IMR-90 (cell line): Measurements from ENCODE around the gene CLIC1. TPM values are rescaled to one million over a fixed set of nuclear protein-coding genes. Genes with fewer than 3 reads are reported as not detected.

Experiments used
- ATAC-seq: fragments of 200-7000 bp; cut with Tn5 transposase; 2 replicates; pipeline ENCODE4 v1.9.1; 2020; ENCODE audit warnings: low read depth, mild to moderate bottlenecking, moderate library complexity
- BruUV-seq: library from RNA; stranded (reverse); fragments of 400-500 nt; replicated peaks from 2 replicates; lab custom pipeline; 2021; lab: Mats Ljungman, UMichigan
- CTCF ChIA-PET: fragments of 300-600 bp; formaldehyde crosslinking; extraction: SDS; loops from one replicate; lab custom pipeline; 2021; ENCODE audit warnings: antibody characterized with exemption; lab: Yijun Ruan, JAX
- POLR2A ChIA-PET: fragments of 300-600 bp; sonication (Branson Sonifier 250); formaldehyde crosslinking; loops from one replicate; lab custom pipeline; 2022; ENCODE audit warnings: antibody characterized with exemption; ENCODE audit not compliant: unreplicated experiment; lab: Charles Lee
- DNase-seq: peaks from one replicate; pipeline ENCODE4 v3.0.0; 2013
- H2AFZ ChIP-seq: replicated peaks from 2 replicates; pipeline ENCODE3; 2013; ENCODE audit warnings: low read length, mild to moderate bottlenecking; ENCODE audit not compliant: poor library complexity
- H2AK5ac ChIP-seq: 2 replicates; pipeline ENCODE4 v1.6.1; 2013; ENCODE audit warnings: low read depth, low read length, inconsistent platforms
- H2AK9ac ChIP-seq: replicated peaks from 2 replicates; pipeline ENCODE3; 2013; ENCODE audit warnings: mild to moderate bottlenecking, low read depth, low read length, moderate library complexity; ENCODE audit not compliant: poor library complexity
- H2BK120ac ChIP-seq: 2 replicates; pipeline ENCODE4 v1.6.1; 2013; ENCODE audit warnings: low read depth, low read length, inconsistent platforms
- H2BK15ac ChIP-seq: 3 replicates; pipeline ENCODE4 v1.6.1; 2013; ENCODE audit warnings: low read depth, low read length, inconsistent platforms
- H2BK20ac ChIP-seq: 2 replicates; pipeline ENCODE4 v1.6.1; 2013; ENCODE audit warnings: low read depth, mild to moderate bottlenecking, inconsistent platforms, low read length, moderate library complexity
- H2BK5ac ChIP-seq: 2 replicates; pipeline ENCODE4 v1.6.1; 2013; ENCODE audit warnings: mild to moderate bottlenecking, low read depth, low read length, inconsistent platforms; ENCODE audit not compliant: poor library complexity, severe bottlenecking
- H3K14ac ChIP-seq: replicated peaks from 2 replicates; pipeline ENCODE4 v1.6.1; 2013; ENCODE audit warnings: low read depth, low read length, inconsistent platforms
- H3K18ac ChIP-seq: 2 replicates; pipeline ENCODE4 v1.6.1; 2013; ENCODE audit warnings: low read depth, low read length, control low read depth
- H3K23ac ChIP-seq: 2 replicates; pipeline ENCODE4 v1.6.1; 2013; ENCODE audit warnings: low read depth, low read length, inconsistent platforms
- H3K27ac ChIP-seq: 2 replicates; pipeline ENCODE4 v1.5.1; 2013; ENCODE audit warnings: mild to moderate bottlenecking, control low read depth, low read length; ENCODE audit not compliant: insufficient read depth
- H3K27me3 ChIP-seq: 2 replicates; pipeline ENCODE4 v1.6.1; 2013; ENCODE audit warnings: low read length; ENCODE audit not compliant: control insufficient read depth, insufficient read depth
- H3K36me3 ChIP-seq: 2 replicates; pipeline ENCODE4 v1.6.1; 2013; ENCODE audit warnings: low read length, mixed read lengths; ENCODE audit not compliant: control insufficient read depth, insufficient read depth
- H3K4ac ChIP-seq: 2 replicates; pipeline ENCODE4 v1.6.1; 2013; ENCODE audit warnings: low read depth, low read length, inconsistent platforms
- H3K4me1 ChIP-seq: 2 replicates; pipeline ENCODE4 v1.6.1; 2013; ENCODE audit warnings: low read length, mixed read lengths; ENCODE audit not compliant: control insufficient read depth, insufficient read depth
- H3K4me2 ChIP-seq: 2 replicates; pipeline ENCODE4 v1.6.1; 2013; ENCODE audit warnings: low read depth, mild to moderate bottlenecking, control low read depth, low read length, moderate library complexity
- H3K4me3 ChIP-seq: 2 replicates; pipeline ENCODE4 v1.5.1; 2013; ENCODE audit warnings: low read depth, mild to moderate bottlenecking, control low read depth, low read length, moderate library complexity; ENCODE audit not compliant: insufficient read depth
- H3K56ac ChIP-seq: 2 replicates; pipeline ENCODE4 v1.6.1; 2013; ENCODE audit warnings: low read length, inconsistent platforms; ENCODE audit not compliant: insufficient read depth; ENCODE audit errors: extremely low read depth
- H3K79me1 ChIP-seq, 2 experiments: 2 replicates each; pipeline ENCODE4 v1.6.1; 2013; ENCODE audit warnings: low read length in 2 of 2, inconsistent platforms in 1 of 2, low read depth in 1 of 2
- H3K9ac ChIP-seq: 2 replicates; pipeline ENCODE4 v1.6.1; 2013; ENCODE audit warnings: low read depth, low read length, control low read depth
- H3K9me1 ChIP-seq: 2 replicates; pipeline ENCODE4 v1.6.1; 2013; ENCODE audit warnings: low read length, inconsistent platforms; ENCODE audit not compliant: insufficient read depth
- H3K9me3 ChIP-seq: 2 replicates; pipeline ENCODE4 v1.6.1; 2013; ENCODE audit warnings: low read length; ENCODE audit not compliant: control insufficient read depth, insufficient read depth
- H4K20me1 ChIP-seq: 2 replicates; pipeline ENCODE4 v1.6.1; 2013; ENCODE audit warnings: low read length, inconsistent platforms; ENCODE audit not compliant: insufficient read depth
- H4K5ac ChIP-seq: 2 replicates; pipeline ENCODE4 v1.6.1; 2013; ENCODE audit warnings: mild to moderate bottlenecking, low read depth, low read length, control low read depth
- H4K8ac ChIP-seq, 2 experiments: 2 replicates each; pipeline ENCODE4 v1.6.1; 2013; ENCODE audit warnings: low read depth in 2 of 2, low read length in 2 of 2, control low read depth in 1 of 2, inconsistent platforms in 1 of 2
- H4K91ac ChIP-seq: 2 replicates; pipeline ENCODE4 v1.6.1; 2013; ENCODE audit warnings: low read depth, low read length, inconsistent platforms; ENCODE audit not compliant: insufficient read depth
- CEBPB ChIP-seq: IDR thresholded peaks from 2 replicates; pipeline ENCODE4 v1.6.1; 2012; ENCODE audit warnings: low read depth, low read length, improper control_type of control experiment
- CHD1 ChIP-seq: IDR thresholded peaks from 2 replicates; pipeline ENCODE4 v1.6.1; 2012; ENCODE audit warnings: low read depth, low read length, improper control_type of control experiment
- CTCF ChIP-seq: conservative IDR thresholded peaks from 2 replicates; pipeline ENCODE4 v1.5.1; 2012; ENCODE audit warnings: mild to moderate bottlenecking, low read depth, low read length, improper control_type of control experiment
- ELK1 ChIP-seq: fragments of 150-350 bp; IDR thresholded peaks from 2 replicates; pipeline ENCODE4 v1.6.1; 2016; ENCODE audit warnings: low read depth, mild to moderate bottlenecking, low read length, moderate library complexity, borderline replicate concordance
- FOS ChIP-seq: fragments of 150-350 bp; IDR thresholded peaks from 2 replicates; pipeline ENCODE4 v1.6.1; 2016; ENCODE audit warnings: low read depth, low read length
- MAFK ChIP-seq: IDR thresholded peaks from 2 replicates; pipeline ENCODE4 v1.6.1; 2012; ENCODE audit warnings: low read depth, low read length, improper control_type of control experiment
- MAZ ChIP-seq: IDR thresholded peaks from 2 replicates; pipeline ENCODE4 v1.6.1; 2012; ENCODE audit warnings: low read depth, mild to moderate bottlenecking, low read length, improper control_type of control experiment, moderate library complexity, borderline replicate concordance
- NFE2L2 ChIP-seq: fragments of 150-350 bp; IDR thresholded peaks from 2 replicates; pipeline ENCODE4 v1.6.1; 2016; ENCODE audit warnings: low read depth, mild to moderate bottlenecking, low read length
- RAD21 ChIP-seq: IDR thresholded peaks from 2 replicates; pipeline ENCODE4 v1.6.1; 2012; ENCODE audit warnings: low read length, improper control_type of control experiment
- RFX5 ChIP-seq: IDR thresholded peaks from 2 replicates; pipeline ENCODE4 v1.8.0; 2012; ENCODE audit warnings: low read depth, mild to moderate bottlenecking, low read length, moderate library complexity
- SMC3 ChIP-seq: fragments of 150-350 bp; IDR thresholded peaks from 2 replicates; pipeline ENCODE4 v1.6.1; 2016; ENCODE audit warnings: low read depth, mild to moderate bottlenecking, antibody characterized with exemption, low read length, moderate library complexity
- WGBS, 2 experiments: methylation state at CpG; one replicate each; pipeline versions ENCODE4 v1.1.5 to v1.1.7; 2013; ENCODE audit warnings: missing lambda C conversion rate in 2 of 2; ENCODE audit not compliant: insufficient read length in 1 of 2; ENCODE audit errors: extremely low coverage in 2 of 2; 5-methylcytosine and 5-hydroxymethylcytosine counted together
- dilution Hi-C: fragments of 300-500 bp; cut with HindIII; formaldehyde crosslinking; loops from one replicate; pipeline ENCODE4 v1.14.3; 2018; ENCODE audit warnings: low sequenced_read_pairs; ENCODE audit not compliant: unreplicated experiment
- in situ Hi-C: fragments of 300-500 bp; cut with MboI; formaldehyde crosslinking; loops from 3 replicates; pipeline ENCODE4 v1.14.3; 2019; ENCODE audit warnings: low sequenced_read_pairs, inconsistent platforms, mixed read lengths
- intact Hi-C: fragments of 100-400 bp; cut with micrococcal nuclease; formaldehyde crosslinking; loops from 2 replicates; pipeline ENCODE4 v1.10.0; 2022
- polyA plus RNA-seq, 3 experiments: library from polyadenylated mRNA; depleted of rRNA; stranded (reverse); fragments of >200 nt; gene quantifications; 2 replicates each; pipeline ENCODE4 v1.2.3, GENCODE V29; 2012; ENCODE audit warnings: low replicate concordance in 1 of 3
- total RNA-seq: library from RNA; depleted of rRNA; stranded (reverse); fragments of >200 nt; gene quantifications from 2 replicates; pipeline ENCODE4 v1.2.3, GENCODE V29; 2012

The CLIC1 gene
- total and polyA plus RNA-seq, 2 of the 4 experiments (the other 2 are of a cell fraction) = 706 to 1,185 TPM

- TF ChIP-seq CEBPB (no peak), RAD21 (no peak), CTCF (no peak), ELK1 (no peak), CHD1 (no peak), MAZ (no peak), FOS (no peak), NFE2L2 (no peak), SMC3 (no peak), MAFK (no peak), RFX5 (no peak)
- intact Hi-C loops = no loop called here
- Histone ChIP-seq H4K5ac (no peak overlapping the region), H3K4ac (no peak overlapping the region), H3K14ac (no peak overlapping the region), H3K4me3 (no peak overlapping the region), H3K4me2 (no peak overlapping the region), H3K18ac (no peak overlapping the region), H2BK120ac (no peak overlapping the region), H2AK9ac (no peak overlapping the region), H3K4me1 (no peaks in the 10 kb centered on the region), H3K27ac (no peak overlapping the region), H4K91ac (no peak overlapping the region), H3K56ac (no peak overlapping the region), H3K23ac (no peak overlapping the region), H3K79me1 (no peaks in the 10 kb centered on the region), H4K20me1 (no peaks in the 10 kb centered on the region; the same call in 1 of the 2 replicates), H3K9ac (no peak overlapping the region), H4K8ac (no peak overlapping the region), H3K9me1 (no peaks in the 10 kb centered on the region), H2BK20ac (no peak overlapping the region), H2BK5ac (no peak overlapping the region), H3K9me3 (no peaks in the 10 kb centered on the region), H2AFZ (peak overlapping the region; percentile 21), H2BK15ac (no peak overlapping the region), H2AK5ac (no peak overlapping the region; the same call in 1 of the 2 replicates), H3K27me3 (peaks cover 35% of the 10 kb centered on the region), H3K36me3 (no peaks in the 10 kb centered on the region)
- BruUV-seq = no TSS peak
- POLR2A ChIA-PET = no interaction called here
- in situ Hi-C loops = no loop called here
- dilution Hi-C loops = no loop called here
- ATAC-seq (no peak), DNase-seq (no peak)
- no CpG with 5 or more reads among the region's 5 CpGs for WGBS, 2 experiments
- CTCF ChIA-PET = no interaction called here
Measured at GRCh38 chr6:31710523-31711219, 25.7 kb downstream of the CLIC1 start.
